ENCODE measurements around the gene SLC23A2.

DNA sequence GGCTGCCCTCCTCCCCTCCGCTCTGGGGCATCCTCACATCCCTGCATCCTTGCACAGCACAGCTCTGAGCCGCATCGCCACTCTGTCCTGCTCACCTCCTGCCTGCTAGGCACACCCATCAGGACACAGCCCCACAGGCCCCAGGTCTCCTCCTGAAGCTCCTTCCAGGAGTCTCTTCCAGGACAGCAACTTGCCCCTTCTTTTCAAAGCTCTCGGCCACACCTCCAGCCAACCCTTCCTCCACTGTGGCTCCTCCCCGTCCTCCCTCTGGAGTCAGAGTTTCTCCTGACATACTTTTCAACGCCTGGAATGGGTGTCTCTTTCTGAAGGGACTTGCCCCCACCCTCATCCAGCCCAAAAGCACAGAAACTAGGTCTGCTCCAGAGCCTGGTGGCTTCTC lies 77.3 kb downstream of the SLC23A2 start:
- TF ChIP-seq EZH2phosphoT487 (IDR thresholded peaks at IDR 0.05; ENCODE audit: insufficient read depth, low read depth) (no peak), EZH2 (IDR thresholded peaks at IDR 0.05; ENCODE audit: insufficient read depth, poor library complexity, severe bottlenecking) (no peak)
